GM21390 (cell line): ENCODE results near the gene CA7.

Experiments used
- ATAC-seq: cut with Tn5 transposase; IDR thresholded peaks from one replicate; pipeline ENCODE4 v1.9.1; 2021; ENCODE audit not compliant: unreplicated experiment

Gene CA7

DNA sequence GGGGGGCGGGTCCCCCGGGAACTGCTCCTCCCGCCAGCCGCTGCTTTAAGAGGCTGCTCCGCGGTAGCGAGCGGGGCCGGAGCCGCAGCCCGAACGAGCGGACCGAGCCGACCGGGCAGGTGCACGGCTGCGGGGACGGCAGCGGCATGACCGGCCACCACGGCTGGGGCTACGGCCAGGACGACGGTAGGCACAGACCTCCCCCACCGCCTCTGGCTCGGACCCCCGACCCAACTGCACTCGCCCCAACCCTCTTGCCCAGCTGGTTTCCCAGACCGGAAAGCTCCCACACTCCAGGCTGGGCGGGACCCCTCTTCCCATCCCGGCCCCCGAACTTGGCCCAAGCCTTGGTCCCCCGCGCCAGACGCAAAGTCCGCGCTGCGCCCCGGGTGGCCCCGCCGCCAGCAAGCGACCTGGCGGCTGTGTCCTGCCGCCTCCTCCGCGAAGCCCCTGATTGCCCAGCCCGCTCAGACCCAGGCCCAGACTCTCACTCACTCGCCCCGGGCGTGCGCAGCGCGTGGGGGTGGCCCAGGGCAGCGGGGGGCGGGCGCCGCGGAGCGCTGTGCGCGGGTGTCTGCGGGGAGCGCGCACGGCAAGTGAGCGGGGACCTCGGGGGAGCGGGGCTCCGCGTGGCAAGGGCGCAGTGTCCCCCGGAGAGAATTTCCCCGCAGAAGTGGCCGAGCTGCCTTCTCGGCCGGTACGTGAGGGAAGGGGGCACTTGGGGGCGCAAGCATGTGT, at the start of gene CA7:
Gene CA7 (plus strand): TSS at position 73 of the 738 bp plus-strand sequence. CDS start 74 bp downstream, at position 147.
- no peak for ATAC-seq

DNA sequence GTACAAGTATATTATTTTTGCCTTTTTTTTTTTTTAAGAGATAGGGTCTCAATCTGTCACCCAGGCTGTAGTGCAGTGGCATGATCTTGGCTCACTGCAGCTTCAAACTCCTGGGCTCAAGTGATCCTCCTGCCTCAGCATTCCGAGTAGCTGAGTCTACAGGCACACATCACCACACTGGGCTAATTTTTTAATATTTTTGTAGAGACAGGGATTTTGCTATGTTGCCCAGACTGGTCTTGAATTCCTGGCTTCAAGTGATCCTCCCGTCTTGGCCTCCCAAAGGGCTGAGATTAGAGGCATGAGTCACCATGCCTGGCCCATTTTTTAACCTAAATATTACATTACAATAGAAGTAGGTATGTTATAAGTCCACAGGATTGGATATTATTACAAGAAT, 46.1 kb upstream of the CA7 start:
- no peak for ATAC-seq

DNA sequence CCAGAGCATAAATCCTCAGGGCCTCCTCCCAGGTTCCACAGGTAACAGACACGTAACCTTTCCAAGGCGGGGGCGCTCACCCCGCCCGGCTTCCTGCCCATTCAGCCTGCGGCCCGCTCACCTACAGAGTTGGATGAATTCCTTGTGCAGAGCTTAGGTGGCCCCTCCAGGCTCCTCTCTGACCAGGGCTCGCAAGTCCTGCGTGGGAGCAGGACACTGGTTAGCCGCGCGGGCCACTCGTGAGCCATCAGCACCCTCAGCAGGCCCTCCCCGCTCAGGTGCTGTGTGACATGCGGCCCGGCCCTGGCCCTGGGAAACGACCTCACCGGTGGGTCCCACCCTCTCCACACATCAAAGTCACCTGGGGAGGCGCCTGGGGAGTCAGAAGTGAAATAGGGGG, 43.4 kb upstream of the CA7 start:
- no peak for ATAC-seq

GRCh38 chr16:66801320-66802105, 42.7 kb upstream of the CA7 start, which contains the start of gene TERB1:
Gene TERB1, minus strand, starts transcription at chr16:66801584. Its CDS starts 4,786 bp downstream, at chr16:66796798.
- no peak for ATAC-seq

DNA sequence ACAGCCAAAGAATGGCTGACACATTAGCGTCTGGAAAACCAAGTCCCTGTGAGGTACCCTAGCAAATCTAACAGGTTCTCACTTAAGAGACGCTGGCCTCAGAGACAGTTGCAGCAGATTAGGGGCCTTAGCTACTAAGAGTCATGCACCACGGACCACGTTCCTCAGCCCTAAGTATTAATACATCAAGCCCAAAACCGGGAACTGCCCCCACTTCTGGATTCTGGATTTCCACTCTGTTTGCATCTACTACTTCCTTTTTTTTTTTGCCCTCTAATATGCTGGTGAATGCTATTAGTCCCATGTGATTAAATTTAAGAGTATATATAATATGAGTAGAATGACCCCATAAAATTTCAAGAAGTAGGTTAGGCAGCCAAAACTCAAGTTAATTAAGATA, 42.1 kb upstream of the CA7 start:
- ATAC-seq = no peak

DNA sequence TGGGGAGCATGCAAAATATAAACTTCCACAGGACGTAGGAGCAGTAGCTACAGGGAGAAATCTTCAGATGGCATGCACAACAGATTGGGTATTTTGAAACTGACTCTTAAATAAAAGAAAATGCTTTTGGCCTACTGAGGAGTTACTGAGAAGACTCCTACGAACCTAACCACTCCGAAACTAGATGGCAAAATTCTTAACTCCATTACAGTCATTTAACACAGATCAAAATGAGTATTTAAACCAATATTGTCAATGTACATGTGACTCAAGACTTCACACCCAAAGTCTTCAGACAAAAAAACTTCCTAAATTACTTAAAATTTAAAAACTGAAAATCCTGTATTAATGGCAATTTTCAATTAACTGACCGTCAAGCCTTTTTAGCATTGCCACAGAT, 34.4 kb upstream of the CA7 start:
- no peak for ATAC-seq

DNA sequence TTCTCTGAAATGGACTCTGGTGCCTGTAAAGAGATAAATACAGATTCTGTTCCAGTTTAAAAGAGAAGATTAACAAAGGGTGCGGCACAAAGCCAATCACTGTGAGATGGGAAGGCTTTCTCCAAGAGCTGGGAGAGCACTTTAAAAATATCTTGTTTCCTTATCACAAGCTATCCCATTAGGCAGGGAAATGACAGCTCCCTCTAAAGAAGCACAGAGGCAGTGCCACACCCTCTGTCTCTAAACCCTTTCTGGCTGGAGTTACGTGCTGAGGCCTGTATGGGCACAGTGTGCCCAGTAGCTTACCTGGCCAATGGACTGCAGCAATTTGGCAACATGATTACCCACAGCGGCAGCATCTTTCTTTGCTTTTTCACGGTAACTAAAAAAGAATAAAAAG, 33.8 kb upstream of the CA7 start:
- no peak for ATAC-seq

GRCh38 chr16:66811043-66811442, 33.2 kb upstream of the CA7 start:
- no peak for ATAC-seq

DNA sequence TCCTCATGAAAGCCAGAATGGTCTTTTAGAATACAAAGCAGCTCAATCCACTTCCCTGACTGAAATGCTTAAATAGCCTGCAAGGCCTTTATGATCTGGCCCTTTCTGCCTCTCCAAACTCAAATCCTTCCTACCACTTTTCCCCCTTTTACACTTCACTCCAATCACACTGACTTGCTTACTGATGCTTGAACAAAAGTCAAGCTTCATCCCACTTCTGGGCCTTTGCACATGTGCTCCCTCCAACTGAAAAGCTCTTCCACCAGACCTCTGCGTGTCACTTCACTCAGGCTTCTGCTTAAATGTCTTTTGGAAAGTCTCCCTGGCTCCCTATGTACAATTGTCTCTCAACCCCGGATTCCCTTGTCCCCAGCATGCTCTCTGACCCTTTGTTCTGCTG, 29.5 kb upstream of the CA7 start:
- ATAC-seq = no peak

- no peak for ATAC-seq
Observed at GRCh38 chr16:66824006-66824405, 20.2 kb upstream of the CA7 start.

DNA sequence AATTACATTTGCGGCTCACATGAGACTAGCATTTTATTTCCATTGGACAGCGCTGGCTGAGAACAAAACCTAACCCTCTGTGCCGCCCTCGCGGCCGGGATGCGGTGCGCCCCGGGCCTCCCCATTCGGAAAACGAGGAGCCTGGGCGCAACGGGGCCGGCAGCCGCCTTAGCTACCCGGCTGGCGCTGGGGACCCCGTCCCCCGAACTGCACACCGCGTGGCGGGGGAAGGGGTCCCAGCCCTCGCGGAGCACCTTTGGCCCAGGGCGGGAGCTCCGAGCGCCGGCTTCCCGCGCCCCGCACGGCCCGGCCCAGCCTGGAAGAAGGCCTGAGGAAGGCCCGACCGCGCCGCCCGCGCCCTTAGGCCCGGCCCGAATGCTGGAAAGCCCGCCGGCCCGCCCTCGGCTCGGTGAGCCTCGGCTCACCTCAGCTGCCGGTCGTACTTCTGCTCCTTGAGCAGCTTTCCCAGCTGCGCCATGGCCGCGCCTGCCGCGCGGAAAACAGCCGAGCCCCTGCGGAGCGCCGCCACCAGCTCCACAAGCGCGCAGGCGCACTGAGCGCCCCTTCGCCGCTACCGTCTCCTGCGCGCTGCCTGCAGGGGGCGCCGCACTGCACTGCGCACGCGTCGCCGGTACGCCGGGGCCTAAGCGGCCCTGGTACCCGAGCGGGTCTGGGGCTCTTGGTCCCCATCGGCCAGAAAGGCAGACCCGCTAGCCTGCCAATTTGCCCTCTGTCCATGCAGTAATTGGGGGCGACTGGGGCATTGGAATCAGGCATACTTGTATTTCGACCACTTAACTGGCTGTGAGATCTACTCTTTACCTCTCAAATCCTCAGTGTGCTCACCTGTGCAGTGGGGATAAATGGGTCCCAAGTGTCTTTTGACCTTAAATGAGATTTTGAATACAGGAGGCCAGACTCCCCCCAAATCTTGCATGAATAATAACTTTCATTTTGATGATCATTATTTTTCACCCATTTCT, 13.5 kb upstream of the CA7 start, which contains the start of gene NAE1:
Gene NAE1 (minus strand): TSS at position 555 of the 983 bp plus-strand sequence. CDS start 77 bp downstream, at position 478.
- ATAC-seq = peak; percentile 87

DNA sequence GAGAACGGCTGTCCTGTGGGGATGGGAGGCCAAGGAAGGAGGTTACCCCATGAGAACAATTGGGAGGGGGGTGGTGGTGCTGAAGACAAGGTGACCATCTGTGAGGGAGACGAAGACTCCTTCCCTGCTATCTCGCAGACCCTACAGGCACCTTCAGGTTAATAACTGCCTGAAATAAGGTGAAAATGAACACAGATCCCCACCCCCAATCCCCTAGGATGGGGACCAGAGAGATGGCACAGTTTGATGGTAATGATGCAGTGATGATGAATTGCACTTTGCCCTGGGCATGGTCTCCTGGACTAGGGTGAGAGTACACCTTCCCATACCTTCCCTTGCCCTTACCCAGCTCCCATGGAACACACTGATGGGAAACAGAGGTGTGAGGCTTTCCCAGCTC, 12.0 kb upstream of the CA7 start:
- no peak for ATAC-seq

DNA sequence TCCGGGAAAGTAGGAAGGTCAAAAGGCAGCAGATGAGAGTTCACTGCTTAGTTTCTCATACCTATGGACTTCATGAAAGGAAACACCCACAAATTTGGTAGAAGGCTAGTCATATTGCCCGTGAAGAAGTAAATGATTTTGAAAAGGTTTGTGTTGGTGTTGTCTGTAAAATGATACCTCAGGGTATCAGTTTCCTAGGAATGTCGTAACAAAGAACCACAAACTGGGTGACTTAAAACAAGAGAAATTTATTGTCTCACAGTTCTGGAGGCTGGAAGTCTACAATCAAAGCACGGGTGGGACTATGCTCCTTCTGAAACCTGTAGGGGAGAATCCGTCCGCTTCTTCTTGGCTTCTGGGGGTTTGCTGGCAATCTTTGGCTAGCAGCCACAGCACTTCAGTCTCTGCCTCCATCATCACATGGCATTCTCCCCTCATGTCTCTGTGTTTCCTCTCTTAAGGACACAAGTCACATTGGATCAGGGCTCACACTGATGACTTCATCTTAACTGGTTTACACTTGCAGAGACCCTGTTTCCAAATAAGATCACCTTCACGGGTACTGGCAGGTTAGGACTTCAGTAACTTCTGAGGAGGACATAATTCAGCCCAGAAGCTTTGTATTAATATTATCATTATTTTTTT, 11.4 kb upstream of the CA7 start:
- ATAC-seq = no peak

- no peak for ATAC-seq
Observed at GRCh38 chr16:66834746-66835145, 9.5 kb upstream of the CA7 start.

GRCh38 chr16:66840883-66841282, 3.3 kb upstream of the CA7 start:
- ATAC-seq = no peak

GRCh38 chr16:66841366-66841765, 2.8 kb upstream of the CA7 start:
- no peak for ATAC-seq

DNA sequence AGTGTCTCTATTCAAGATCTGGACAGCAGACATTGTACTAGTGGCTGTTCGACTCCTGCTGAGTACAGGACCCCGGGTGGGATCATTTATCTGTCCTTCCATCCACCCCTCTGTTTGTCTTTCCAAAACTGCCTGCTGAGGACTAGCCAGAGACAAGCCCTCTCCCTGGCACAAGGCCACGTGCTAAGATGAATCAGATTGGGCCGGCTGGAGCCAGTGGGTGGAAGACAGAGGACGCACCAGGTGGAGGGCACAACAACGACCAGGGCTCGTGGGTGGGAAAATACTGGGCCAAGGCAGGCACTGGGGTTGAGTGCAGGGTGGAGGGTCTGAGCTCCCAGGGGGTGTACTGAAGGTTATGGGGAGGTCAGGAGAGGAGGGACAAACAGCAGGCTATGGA, 1.4 kb upstream of the CA7 start:
- no peak for ATAC-seq

DNA sequence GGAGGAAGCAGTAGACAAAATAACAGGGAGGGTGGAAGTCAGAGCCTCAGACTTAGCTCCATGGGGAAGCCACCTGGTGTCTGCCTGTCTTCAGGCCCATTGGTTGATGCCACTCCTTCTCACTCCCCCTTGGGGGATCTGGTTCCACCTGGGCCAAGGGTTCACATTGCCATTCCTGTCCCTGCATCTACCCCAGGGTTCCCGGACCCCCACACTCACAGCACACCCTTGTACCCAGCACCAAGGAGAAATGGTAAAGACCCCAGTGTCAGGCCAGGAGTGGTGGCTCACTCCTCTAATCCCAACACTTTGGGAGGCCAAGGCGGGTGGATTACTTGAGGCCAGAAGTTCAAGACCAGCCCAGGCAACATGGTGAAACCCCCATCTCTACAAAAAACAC, 1.0 kb upstream of the CA7 start:
- ATAC-seq = no peak

DNA sequence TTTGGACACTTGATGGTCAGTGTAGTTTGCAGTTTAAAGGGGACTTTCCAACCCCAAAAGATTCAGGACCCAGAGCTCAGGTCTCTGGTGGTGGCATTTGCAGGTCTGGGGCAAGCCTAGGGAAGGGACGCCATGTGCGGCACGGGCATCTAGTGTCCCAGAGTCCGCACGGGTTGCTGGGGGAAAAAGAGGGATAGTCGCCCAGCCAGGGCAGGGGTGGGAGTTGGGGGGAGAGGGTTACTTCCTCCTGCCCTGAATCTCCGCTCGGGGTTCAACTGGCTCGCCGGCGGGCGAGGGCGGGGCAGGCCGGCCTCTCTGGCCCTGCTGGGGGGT, 239 bp upstream of the CA7 start:
- no peak for ATAC-seq

DNA sequence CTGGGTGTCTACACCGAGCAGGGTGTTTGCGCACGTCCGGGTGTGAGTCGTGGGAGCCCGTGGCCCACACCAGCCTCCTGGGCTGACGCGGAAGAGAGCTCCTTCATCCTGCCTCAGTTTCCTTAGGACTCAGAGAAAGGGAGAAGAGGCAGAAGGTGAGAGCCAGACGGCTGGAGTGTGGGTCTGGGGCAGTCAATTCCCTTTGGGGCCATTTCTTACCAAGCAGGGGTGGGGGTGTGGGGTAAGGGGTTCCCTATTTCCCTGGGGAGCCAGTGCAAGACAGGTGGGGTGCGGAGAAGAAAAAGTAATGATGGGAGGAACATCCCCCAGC, 831 bp downstream of the CA7 start:
- ATAC-seq = no peak

- ATAC-seq = no peak
Observed at GRCh38 chr16:66845791-66846221, 1.6 kb downstream of the CA7 start.
